ENCODE measurements around the gene PROSER2. TPM values are rescaled to one million over a fixed set of nuclear protein-coding genes. Genes with fewer than 3 reads are reported as not detected.

PROSER2 gene
- total RNA-seq, 1 donor from 2014 or later, result 47.6 TPM

DNA sequence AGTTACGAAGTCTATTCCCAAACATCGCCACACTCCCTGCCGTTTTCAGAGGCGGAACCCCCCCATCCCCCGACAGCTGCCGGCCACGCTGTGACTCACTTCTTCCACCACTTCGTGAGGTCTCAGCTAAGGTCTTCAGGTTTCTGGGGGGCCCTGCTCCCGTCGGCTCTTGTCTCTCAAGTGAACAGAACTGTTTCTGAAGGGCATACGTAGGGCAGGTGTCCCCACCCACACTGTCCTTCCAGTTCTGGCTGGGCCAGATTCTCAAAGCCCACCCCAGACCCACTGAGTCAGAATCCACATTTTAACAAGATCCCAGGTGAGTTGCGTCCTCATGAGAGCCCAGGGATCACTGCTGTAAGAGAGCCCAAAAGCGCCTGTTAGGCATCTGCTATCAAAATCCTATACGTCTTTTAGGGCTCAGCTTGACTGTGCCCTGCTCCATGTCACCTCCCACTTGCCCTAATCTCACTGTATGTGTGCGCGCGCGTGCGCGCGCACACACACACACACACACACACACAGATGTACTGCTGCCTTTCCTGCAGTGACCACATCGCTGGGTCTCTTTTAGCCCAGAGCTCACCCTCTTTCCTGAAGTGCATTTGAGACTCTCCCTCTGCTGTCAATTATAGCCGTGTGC, 78.8 kb downstream of the PROSER2 start:
- Histone ChIP-seq H3K36me3 (ENCODE audit: control insufficient read depth, insufficient read depth, low read length) (no peaks in the 10 kb centered on the region), H3K4me3 (ENCODE audit: low read depth, low read length) (no peak overlapping the region), H3K27me3 (ENCODE audit: control insufficient read depth, insufficient read depth, low read length) (no peaks in the 10 kb centered on the region)
- TF ChIP-seq, protein P1, sequence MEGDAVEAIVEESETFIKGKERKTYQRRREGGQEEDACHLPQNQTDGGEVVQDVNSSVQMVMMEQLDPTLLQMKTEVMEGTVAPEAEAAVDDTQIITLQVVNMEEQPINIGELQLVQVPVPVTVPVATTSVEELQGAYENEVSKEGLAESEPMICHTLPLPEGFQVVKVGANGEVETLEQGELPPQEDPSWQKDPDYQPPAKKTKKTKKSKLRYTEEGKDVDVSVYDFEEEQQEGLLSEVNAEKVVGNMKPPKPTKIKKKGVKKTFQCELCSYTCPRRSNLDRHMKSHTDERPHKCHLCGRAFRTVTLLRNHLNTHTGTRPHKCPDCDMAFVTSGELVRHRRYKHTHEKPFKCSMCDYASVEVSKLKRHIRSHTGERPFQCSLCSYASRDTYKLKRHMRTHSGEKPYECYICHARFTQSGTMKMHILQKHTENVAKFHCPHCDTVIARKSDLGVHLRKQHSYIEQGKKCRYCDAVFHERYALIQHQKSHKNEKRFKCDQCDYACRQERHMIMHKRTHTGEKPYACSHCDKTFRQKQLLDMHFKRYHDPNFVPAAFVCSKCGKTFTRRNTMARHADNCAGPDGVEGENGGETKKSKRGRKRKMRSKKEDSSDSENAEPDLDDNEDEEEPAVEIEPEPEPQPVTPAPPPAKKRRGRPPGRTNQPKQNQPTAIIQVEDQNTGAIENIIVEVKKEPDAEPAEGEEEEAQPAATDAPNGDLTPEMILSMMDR (IDR thresholded peaks at IDR 0.05; ENCODE audit: insufficient read depth, low read length, poor library complexity, severe bottlenecking), result no peak
- no peak for DNase-seq (ENCODE audit: low read depth)

DNA sequence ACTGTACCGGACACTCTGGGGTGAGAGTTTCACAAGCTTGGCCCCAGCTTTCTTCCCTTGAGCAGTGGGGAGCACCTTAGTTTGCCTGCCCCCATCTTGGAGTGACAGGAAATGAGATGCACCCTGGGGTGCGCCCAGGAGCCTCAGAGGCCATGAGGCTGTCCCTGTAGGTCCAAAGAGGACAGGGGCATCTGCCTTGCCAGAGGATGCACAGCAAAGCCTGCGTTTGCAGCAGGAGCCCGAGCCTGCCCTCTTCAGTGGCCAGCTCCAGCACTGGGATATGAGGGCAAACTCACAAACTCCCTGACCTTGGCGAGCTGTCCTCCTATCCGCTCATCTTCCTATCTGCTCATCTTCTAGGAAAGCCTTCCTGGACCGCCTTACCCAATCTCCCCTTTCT, 79.5 kb downstream of the PROSER2 start:
- H3K4me3 ChIP-seq (ENCODE audit: low read depth, low read length), result no peak overlapping the region
- DNase-seq (ENCODE audit: low read depth), result no peak
- no peaks in the 10 kb centered on the region for H3K36me3 ChIP-seq (ENCODE audit: control insufficient read depth, insufficient read depth, low read length)
- TF ChIP-seq, protein P1 (IDR thresholded peaks at IDR 0.05; ENCODE audit: insufficient read depth, low read length, poor library complexity, severe bottlenecking), result no peak
- H3K27me3 ChIP-seq (ENCODE audit: control insufficient read depth, insufficient read depth, low read length), result no peaks in the 10 kb centered on the region

DNA sequence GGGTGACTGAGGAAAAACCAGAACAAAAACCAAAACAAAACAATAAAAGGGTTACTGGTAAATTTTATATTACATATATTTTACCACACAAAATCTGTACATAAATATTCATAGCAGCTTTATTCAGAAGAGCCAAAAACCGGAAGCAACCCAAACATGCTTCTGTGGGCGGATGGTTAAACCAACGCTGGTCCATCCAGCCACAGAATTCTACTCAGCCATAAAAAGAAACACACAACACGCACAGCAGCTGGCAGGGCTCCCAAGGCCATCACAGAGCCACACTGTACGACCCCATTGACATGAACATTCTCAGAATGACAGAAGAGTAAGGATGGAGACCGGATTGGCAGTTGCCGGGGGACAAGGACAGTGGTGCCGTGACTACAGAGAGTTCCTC, 83.6 kb downstream of the PROSER2 start:
- no peak overlapping the region for H3K4me3 ChIP-seq (ENCODE audit: low read depth, low read length)
- TF ChIP-seq, protein P1 (IDR thresholded peaks at IDR 0.05; ENCODE audit: insufficient read depth, low read length, poor library complexity, severe bottlenecking), result no peak
- no peaks in the 10 kb centered on the region for H3K36me3 ChIP-seq (ENCODE audit: control insufficient read depth, insufficient read depth, low read length)
- no peak for DNase-seq (ENCODE audit: low read depth)
- H3K27me3 ChIP-seq (ENCODE audit: control insufficient read depth, insufficient read depth, low read length), result no peaks in the 10 kb centered on the region

DNA sequence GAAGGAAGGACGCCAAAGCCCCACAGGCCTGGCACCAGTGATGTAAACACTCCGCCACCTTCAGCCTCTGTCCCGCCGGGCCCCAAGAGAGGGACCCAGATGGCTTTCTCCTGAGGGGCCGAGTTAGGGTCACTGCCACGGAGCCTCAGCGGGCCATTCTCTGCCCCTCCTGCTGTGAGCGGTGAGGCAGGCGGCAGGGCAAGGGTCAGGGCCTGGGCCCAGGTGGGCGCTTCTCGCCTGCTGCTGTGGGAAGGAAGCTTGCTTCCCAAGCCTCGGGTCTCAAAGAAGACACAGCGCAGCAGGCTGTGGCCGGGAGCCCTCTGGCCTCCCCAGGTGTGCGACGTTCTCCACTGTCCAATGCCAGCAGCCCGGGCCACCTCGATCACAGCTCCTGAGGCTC, 84.8 kb downstream of the PROSER2 start:
- TF ChIP-seq, protein P1 (IDR thresholded peaks at IDR 0.05; ENCODE audit: insufficient read depth, low read length, poor library complexity, severe bottlenecking), result no peak
- Histone ChIP-seq H3K36me3 (ENCODE audit: control insufficient read depth, insufficient read depth, low read length) (no peaks in the 10 kb centered on the region), H3K4me3 (ENCODE audit: low read depth, low read length) (no peak overlapping the region), H3K27me3 (ENCODE audit: control insufficient read depth, insufficient read depth, low read length) (no peaks in the 10 kb centered on the region)
- DNase-seq (ENCODE audit: low read depth), result no peak

DNA sequence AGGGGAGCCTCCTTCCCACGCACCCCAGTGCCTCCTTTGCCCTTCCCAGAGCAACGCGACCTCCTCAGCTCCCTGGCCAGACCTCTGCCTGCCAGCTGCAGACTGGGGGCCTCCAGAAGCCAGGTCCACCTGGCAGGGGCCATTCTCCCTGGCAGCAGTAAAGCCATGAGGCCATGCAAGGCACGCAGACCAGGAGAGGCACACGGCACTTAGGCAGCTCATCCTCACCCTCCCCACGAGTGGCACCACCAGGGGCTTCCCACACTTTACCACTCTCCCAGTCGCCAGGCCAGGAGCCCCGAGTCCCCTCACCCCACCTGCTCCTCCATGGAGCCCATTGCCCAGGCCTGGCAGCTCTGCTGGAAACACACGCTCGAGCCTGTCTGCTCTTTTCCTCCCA, 85.4 kb downstream of the PROSER2 start:
- Histone ChIP-seq H3K36me3 (ENCODE audit: control insufficient read depth, insufficient read depth, low read length) (no peaks in the 10 kb centered on the region), H3K27me3 (ENCODE audit: control insufficient read depth, insufficient read depth, low read length) (no peaks in the 10 kb centered on the region)

More for the DNA sequence above, 85.4 kb downstream of the PROSER2 start:
- no peak overlapping the region for H3K4me3 ChIP-seq (ENCODE audit: low read depth, low read length)
- TF ChIP-seq, protein P1 (IDR thresholded peaks at IDR 0.05; ENCODE audit: insufficient read depth, low read length, poor library complexity, severe bottlenecking), result no peak
- DNase-seq (ENCODE audit: low read depth), result no peak

Data from kidney epithelial cell (primary cell).